Osteoblast (primary cell): ENCODE data around the gene SPRR1A. TPM values are rescaled to one million over a fixed set of nuclear protein-coding genes. Genes with fewer than 3 reads are reported as not detected.

Experiments
- DNase-seq: peaks from one replicate; pipeline ENCODE4 v3.0.0; 2011; ENCODE audit warnings: low spot score, mixed read lengths; ENCODE audit not compliant: insufficient read length; ENCODE audit errors: missing footprints
- H2AFZ ChIP-seq: 2 replicates; pipeline ENCODE4 v1.6.0; 2011; ENCODE audit warnings: mild to moderate bottlenecking, low read length
- H3K27ac ChIP-seq: 2 replicates; pipeline ENCODE4 v1.5.1; 2011; ENCODE audit warnings: mild to moderate bottlenecking, low read depth, low read length, moderate library complexity
- H3K27me3 ChIP-seq: 2 replicates; pipeline ENCODE4 v1.6.0; 2012; ENCODE audit warnings: mild to moderate bottlenecking, control low read depth, inconsistent platforms, low read length, moderate library complexity; ENCODE audit not compliant: insufficient read depth
- H3K36me3 ChIP-seq: 2 replicates; pipeline ENCODE4 v1.5.1; 2011; ENCODE audit warnings: mild to moderate bottlenecking, low read length, control low read depth, moderate library complexity; ENCODE audit not compliant: insufficient read depth
- H3K4me1 ChIP-seq: 2 replicates; pipeline ENCODE4 v1.5.1; 2011; ENCODE audit warnings: mild to moderate bottlenecking, low read length, control low read depth, moderate library complexity; ENCODE audit not compliant: insufficient read depth
- H3K4me2 ChIP-seq: 2 replicates; pipeline ENCODE4 v1.6.0; 2011; ENCODE audit warnings: mild to moderate bottlenecking, low read length; ENCODE audit not compliant: insufficient read depth
- H3K4me3 ChIP-seq: fragments of 200-600 bp; sonication (generic); 3 replicates; pipeline ENCODE4 v1.5.1; 2012; ENCODE audit warnings: mild to moderate bottlenecking, low read length, inconsistent platforms; ENCODE audit not compliant: insufficient read depth
- H3K79me2 ChIP-seq: 2 replicates; pipeline ENCODE4 v1.6.0; 2012; ENCODE audit warnings: mild to moderate bottlenecking, low read length, control low read depth, inconsistent platforms; ENCODE audit not compliant: insufficient read depth
- H3K9me3 ChIP-seq: 2 replicates; pipeline ENCODE4 v1.5.1; 2011; ENCODE audit warnings: low read depth, low read length, control low read depth
- H4K20me1 ChIP-seq: 2 replicates; pipeline ENCODE4 v1.6.0; 2012; ENCODE audit warnings: mild to moderate bottlenecking, low read length, control low read depth; ENCODE audit not compliant: insufficient read depth
- total RNA-seq: library from RNA; depleted of rRNA; stranded (reverse); fragments of >200 nt; gene quantifications from 2 replicates; pipeline ENCODE4 v1.2.3, GENCODE V29; 2012
- TF ChIP-seq, protein P1 (sequence below): IDR thresholded peaks from 2 replicates; pipeline ENCODE4 v1.5.1; 2011; ENCODE audit warnings: mild to moderate bottlenecking, low read depth, low read length, moderate library complexity; ENCODE audit errors: extremely low read depth

Gene SPRR1A
- total RNA-seq, 1 donor = not detected

DNA sequence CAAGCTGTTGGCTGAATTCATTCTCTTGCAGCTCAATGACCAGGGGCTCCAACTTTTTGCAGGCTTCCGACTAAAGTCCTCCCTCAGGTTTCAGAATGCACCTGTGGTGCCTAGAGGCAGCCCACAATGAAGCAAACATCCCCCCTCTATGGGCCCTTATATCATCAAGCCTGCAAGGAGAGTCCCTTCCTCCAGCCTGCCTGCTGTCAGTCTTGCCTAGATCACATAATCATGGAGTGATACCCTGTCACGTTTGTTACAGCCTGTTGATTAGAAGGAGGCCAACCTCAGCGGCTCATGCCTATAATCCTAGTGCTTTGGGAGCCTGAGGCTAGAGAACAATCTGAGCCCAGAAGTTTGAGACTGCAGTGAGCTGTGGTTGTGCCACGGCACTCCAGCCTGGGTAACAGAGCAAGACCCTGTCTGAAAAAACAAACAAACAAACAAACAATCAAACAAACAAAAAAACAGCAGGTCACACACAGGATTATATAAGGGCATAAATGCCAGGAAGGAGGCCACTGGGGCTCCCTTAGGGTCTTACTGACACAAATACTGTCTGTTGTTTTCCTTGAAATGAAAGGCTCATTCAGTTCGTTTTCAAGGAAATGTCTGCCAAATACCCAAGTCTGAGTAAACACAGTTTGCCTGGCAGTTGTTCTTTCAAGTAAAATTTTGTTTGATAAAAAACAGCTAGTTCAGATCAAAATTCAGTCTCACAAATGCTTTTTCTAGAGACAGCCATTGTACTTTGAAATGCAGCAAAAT lies 12.9 kb downstream of the SPRR1A start:
- no peak overlapping the region for H3K4me3 ChIP-seq
- no peaks in the 10 kb centered on the region for H3K4me1 ChIP-seq
- H4K20me1 ChIP-seq = no peaks in the 10 kb centered on the region
- no peak overlapping the region for H2AFZ ChIP-seq
- no peaks in the 10 kb centered on the region for H3K9me3 ChIP-seq
- H3K27ac ChIP-seq = no peak overlapping the region
- H3K36me3 ChIP-seq = no peaks in the 10 kb centered on the region
- TF ChIP-seq, protein P1, sequence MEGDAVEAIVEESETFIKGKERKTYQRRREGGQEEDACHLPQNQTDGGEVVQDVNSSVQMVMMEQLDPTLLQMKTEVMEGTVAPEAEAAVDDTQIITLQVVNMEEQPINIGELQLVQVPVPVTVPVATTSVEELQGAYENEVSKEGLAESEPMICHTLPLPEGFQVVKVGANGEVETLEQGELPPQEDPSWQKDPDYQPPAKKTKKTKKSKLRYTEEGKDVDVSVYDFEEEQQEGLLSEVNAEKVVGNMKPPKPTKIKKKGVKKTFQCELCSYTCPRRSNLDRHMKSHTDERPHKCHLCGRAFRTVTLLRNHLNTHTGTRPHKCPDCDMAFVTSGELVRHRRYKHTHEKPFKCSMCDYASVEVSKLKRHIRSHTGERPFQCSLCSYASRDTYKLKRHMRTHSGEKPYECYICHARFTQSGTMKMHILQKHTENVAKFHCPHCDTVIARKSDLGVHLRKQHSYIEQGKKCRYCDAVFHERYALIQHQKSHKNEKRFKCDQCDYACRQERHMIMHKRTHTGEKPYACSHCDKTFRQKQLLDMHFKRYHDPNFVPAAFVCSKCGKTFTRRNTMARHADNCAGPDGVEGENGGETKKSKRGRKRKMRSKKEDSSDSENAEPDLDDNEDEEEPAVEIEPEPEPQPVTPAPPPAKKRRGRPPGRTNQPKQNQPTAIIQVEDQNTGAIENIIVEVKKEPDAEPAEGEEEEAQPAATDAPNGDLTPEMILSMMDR = no peak
- H3K79me2 ChIP-seq = no peaks in the 10 kb centered on the region
- DNase-seq = no peak
- no peak overlapping the region for H3K4me2 ChIP-seq
- H3K27me3 ChIP-seq = no peaks in the 10 kb centered on the region

DNA sequence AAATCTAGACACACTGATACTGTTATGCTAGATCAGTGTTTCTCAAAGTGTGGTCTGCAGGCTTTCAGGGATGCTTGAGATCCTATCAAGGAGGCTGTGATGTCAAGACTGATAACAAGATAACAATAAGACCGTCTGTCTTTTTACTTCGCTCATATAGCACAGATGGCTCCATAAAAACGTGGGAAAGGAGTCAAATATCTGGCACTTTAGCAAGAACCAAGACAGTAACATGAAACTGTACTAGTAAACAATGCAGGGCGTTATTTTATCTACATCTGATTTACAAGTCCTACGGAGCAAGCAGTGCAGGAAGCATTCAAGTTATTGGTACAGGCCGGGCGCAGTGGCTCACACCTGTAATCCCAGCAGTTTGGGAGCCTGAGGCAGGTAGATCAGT lies 14.0 kb downstream of the SPRR1A start:
- Histone ChIP-seq H2AFZ (no peak overlapping the region), H3K27me3 (no peaks in the 10 kb centered on the region), H4K20me1 (no peaks in the 10 kb centered on the region), H3K27ac (no peak overlapping the region), H3K9me3 (no peaks in the 10 kb centered on the region), H3K4me2 (no peak overlapping the region), H3K4me3 (no peak overlapping the region), H3K36me3 (no peaks in the 10 kb centered on the region), H3K79me2 (no peaks in the 10 kb centered on the region), H3K4me1 (no peaks in the 10 kb centered on the region)
- TF ChIP-seq, protein P1 = no peak
- DNase-seq = no peak

DNA sequence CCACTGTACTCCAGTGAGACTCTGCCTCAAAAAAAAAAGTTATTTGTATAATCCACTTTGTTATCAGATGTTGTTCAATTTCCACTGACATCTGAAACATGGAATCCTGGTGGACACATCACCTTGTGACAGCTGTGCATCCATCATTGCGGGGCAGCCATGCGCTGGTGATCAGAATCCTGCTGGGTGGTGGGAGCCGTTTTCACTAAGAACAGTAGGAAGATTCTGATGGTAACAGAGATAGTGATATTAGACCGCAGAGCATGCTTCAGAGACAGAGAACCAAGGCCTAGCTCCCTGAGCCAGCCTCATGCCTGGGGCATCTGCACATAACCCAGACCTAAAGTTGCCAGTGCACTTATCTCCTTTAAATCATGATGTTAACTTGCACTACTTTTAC lies 14.6 kb downstream of the SPRR1A start:
- Histone ChIP-seq H3K4me3 (no peak overlapping the region), H3K36me3 (no peaks in the 10 kb centered on the region), H3K27ac (no peak overlapping the region), H2AFZ (no peak overlapping the region), H3K9me3 (no peaks in the 10 kb centered on the region), H4K20me1 (no peaks in the 10 kb centered on the region), H3K27me3 (no peaks in the 10 kb centered on the region), H3K4me2 (no peak overlapping the region), H3K4me1 (no peaks in the 10 kb centered on the region), H3K79me2 (no peaks in the 10 kb centered on the region)
- DNase-seq = no peak
- TF ChIP-seq, protein P1 = no peak

DNA sequence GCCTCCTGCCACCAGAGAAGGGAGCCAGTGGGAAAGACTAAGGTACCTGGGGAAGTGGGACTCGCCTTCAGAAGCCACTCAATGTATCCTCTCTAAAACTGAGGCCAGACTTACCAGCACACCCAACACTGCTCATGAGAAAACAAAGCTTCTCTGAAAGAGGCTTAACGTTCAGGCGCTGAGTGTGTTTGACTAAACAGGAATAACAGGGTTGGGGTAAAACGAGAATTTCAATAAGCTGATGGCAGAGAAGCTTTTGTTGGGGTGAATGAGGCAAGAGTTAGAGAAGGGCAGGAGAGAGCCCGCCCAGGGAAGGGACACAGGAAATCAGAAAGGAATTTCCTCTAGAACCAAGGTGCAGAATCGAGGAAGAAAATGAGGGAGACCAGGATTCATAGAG lies 15.9 kb downstream of the SPRR1A start:
- no peak overlapping the region for H3K27ac ChIP-seq
- no peak overlapping the region for H2AFZ ChIP-seq
- no peak overlapping the region for H3K4me3 ChIP-seq
- DNase-seq = no peak
- no peaks in the 10 kb centered on the region for H3K79me2 ChIP-seq
- H3K27me3 ChIP-seq = no peaks in the 10 kb centered on the region
- H3K9me3 ChIP-seq = no peaks in the 10 kb centered on the region
- no peaks in the 10 kb centered on the region for H4K20me1 ChIP-seq
- TF ChIP-seq, protein P1 = no peak
- no peaks in the 10 kb centered on the region for H3K4me1 ChIP-seq
- no peak overlapping the region for H3K4me2 ChIP-seq
- H3K36me3 ChIP-seq = no peaks in the 10 kb centered on the region
